Heart left ventricle (tissue), 13 donors: Measurements from ENCODE around the gene CEACAM1.

Experiments used
- POLR2A ChIP-seq, 2 donors: fragments of 450-650 bp; IDR thresholded peaks; one replicate each; pipeline ENCODE4 v1.6.1; 2017; ENCODE audit warnings: antibody characterized with exemption in 2 of 2, mild to moderate bottlenecking in 2 of 2, moderate library complexity in 2 of 2
- TF ChIP-seq, protein P1 (sequence below), 12 donors: fragments of 200-600 bp; sonication (generic) in 4 of 12; IDR thresholded peaks; one replicate each; pipeline versions ENCODE4 v1.5.0 to v1.8.0; 2018 to 2022; ENCODE audit warnings: antibody characterized with exemption in 12 of 12, mild to moderate bottlenecking in 5 of 12
- donor health status: ischemic (EF 13 %, LVEDD 7.1; RV severe dilation, severe dysfunction).
- donor health status: DM: no; HTN: yes; CAD: no.
- donor health status: DM: no; HTN: no; CAD: no.
- donor health status: ischemic (EF 25% LVEDD 6.9; RV normal size, moderate dysfunction).
- donor health status: ischemic (EF 25% LVEDD 5.7; RV mildly dilated, moderate dysfunction).
- donor health status: ischemic (EF 35%, LVEDD 5.7; RV mildly dilated, moderate dysfunction).
- donor health status: nonischemic (EF 11% LVEDD 7.7; RV severe dilation, severe dysfunction).
- donor health status: DM: yes; HTN: yes; CAD: no.
- donor health status: PGD.
- donor health status: ischemic (EF 29% LVEDD 5.4; RV normal size, mild dysfunction).
- donor health status: nonischemic (EF 23%, LVEDD 6.1; RV moderate dilation, normal function).

DNA sequence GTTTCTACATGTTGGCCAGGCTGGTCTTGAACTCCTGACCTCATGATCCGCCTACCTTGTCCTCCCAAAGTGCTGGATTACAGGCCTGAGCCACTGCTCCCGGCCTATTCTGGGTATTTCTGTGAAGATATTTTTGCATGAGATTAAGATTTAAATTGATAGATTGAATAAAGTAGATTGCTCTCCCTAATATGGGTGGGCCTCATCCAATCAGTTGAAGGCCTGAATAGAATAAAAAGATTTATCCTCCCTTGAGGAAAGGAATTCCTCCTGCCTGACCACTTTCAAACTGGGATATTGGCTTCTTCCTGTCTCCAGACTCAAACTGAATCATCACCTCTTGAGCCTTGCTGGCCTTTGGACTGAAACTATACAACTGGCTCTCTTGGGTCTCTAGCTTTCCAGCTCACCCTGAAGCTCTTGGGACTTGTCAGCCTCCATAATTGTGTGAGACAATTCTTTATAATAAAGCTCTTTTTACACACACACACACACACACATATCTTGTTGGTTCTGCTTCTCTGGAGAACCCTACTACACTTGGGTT is 49.4 kb downstream of the CEACAM1 start:
- TF ChIP-seq, protein P1, sequence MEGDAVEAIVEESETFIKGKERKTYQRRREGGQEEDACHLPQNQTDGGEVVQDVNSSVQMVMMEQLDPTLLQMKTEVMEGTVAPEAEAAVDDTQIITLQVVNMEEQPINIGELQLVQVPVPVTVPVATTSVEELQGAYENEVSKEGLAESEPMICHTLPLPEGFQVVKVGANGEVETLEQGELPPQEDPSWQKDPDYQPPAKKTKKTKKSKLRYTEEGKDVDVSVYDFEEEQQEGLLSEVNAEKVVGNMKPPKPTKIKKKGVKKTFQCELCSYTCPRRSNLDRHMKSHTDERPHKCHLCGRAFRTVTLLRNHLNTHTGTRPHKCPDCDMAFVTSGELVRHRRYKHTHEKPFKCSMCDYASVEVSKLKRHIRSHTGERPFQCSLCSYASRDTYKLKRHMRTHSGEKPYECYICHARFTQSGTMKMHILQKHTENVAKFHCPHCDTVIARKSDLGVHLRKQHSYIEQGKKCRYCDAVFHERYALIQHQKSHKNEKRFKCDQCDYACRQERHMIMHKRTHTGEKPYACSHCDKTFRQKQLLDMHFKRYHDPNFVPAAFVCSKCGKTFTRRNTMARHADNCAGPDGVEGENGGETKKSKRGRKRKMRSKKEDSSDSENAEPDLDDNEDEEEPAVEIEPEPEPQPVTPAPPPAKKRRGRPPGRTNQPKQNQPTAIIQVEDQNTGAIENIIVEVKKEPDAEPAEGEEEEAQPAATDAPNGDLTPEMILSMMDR (IDR thresholded peaks at IDR 0.05): no peak
- TF ChIP-seq POLR2A (IDR thresholded peaks at IDR 0.05): no peak
